ENCODE results near the gene CAMTA1. TPM values are rescaled to one million over a fixed set of nuclear protein-coding genes. Genes with fewer than 3 reads are reported as not detected.
A peak's percentile ranks its signal among the peaks of the same experiment; 100 is the strongest.
"Not testable (repeated sequence)": the region's sequence is repeated elsewhere in the genome, so short reads cannot be mapped to it uniquely, and the experiment has no call there.

The CAMTA1 gene
- polyA plus RNA-seq, 1 donor from 2014 or later, result 79.0 TPM

DNA sequence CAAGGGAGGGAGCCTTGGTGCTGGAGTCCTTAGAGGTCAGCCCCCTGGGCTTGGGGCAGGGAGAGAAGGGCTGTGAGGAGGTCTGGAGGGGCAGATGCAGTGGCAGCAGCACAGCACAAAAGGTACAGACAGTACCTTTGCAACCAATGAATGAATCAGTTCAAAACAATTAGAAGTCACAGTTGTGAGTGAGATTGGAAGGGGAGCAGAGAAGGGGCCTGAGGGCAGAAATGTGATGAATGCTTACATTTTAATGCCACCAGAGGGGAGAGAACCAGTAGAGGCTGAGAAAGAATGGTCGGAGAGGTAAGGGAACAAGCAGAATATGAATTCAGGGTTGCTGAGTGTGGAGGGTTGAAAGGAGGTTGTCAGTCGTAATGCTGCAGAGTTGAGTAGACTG lies 24.2 kb downstream of the CAMTA1 start:
- no peaks in the 10 kb centered on the region for H3K36me3 Mint-ChIP-seq
- no peaks in the 10 kb centered on the region for H3K27me3 Mint-ChIP-seq
- peaks cover 15 to 26% (median 18%) of the 10 kb centered on the region in 3 donors for H3K4me1 Mint-ChIP-seq
- no peak overlapping the region for H3K4me3 Mint-ChIP-seq
- H3K27ac Mint-ChIP-seq, result no peak overlapping the region
- H3K9me3 Mint-ChIP-seq, result no peaks in the 10 kb centered on the region

DNA sequence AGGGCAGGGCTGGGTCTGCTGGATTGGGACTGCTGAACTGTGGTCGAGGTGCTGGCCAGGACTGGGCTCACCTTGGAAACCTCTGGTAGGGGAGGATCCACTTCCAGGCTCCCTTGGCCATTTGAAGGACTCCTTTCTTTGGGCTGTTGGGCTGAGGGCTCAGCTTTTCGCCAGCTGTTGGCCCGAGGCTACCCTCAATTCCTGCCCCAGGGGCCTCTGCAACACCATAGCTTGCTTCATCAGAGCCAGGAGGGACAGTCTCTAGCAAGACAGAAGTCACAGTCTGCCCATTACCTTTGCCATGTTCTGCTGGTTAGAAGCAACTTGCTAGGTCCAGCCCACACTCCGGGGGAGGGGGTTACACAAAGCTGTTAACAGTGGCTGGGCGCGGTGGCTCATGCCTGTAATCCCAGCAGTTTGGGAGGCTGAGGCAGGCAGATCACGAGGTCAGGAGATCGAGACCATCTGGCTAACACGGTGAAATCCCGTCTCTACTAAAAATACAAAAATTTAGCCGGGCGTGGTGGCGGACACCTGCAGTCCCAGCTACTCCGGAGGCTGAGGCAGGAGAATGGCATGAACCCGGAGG lies 25.0 kb downstream of the CAMTA1 start:
- Mint-ChIP-seq H3K4me1 (peaks cover 10 to 20% (median 10%) of the 10 kb centered on the region in 3 donors), H3K4me3 (peak overlapping the region in 1 of 4 donors; percentile 60)
- H3K27me3 Mint-ChIP-seq, H3K27ac Mint-ChIP-seq, H3K9me3 Mint-ChIP-seq, H3K36me3 Mint-ChIP-seq: not testable (repeated sequence)

DNA sequence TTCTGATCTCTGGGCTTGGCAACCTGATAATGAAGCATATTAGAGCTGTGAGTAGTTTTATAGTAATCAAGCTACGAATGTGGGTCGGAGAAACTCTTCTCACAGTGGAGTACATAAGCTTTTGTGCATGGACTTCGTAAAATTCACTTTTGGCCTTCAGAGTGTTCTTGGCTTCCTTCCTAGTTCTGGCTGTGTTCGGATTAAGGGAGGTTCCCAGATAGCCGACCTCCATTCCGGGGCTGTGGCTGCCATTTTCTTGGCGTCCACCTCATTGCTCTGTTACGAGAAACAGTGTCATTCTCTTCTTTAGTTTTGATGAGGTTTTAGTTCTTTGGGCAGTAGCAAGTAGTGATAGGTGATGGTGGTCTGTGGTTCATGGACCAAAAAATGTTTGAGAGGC lies 26.3 kb downstream of the CAMTA1 start:
- H3K4me1 Mint-ChIP-seq, result peaks cover under 1 to 16% (median 1%) of the 10 kb centered on the region in 3 donors
- H3K27ac Mint-ChIP-seq, result peak overlapping the region in 1 of 3 donors; percentile 32
- H3K9me3 Mint-ChIP-seq, result no peaks in the 10 kb centered on the region
- no peaks in the 10 kb centered on the region for H3K36me3 Mint-ChIP-seq
- no peak overlapping the region for H3K4me3 Mint-ChIP-seq
- H3K27me3 Mint-ChIP-seq, result no peaks in the 10 kb centered on the region

DNA sequence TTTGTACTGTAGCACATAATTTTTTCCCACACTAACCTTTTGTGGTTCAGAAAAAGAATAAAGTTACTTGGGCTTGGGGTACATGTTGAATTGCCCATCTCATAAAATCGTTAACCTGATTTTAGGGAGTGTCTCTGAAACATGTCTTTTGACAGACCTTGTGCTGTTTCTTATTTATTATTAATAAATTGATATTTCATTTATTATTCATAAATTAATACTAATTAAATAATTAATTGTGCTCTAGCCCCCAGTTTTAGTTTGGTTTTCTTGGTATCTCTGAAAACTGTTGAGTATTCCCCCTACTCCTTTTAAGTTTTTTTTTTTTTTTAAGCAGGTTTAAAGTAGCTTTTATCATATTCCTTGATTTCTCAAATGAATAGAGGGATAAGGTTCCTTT lies 27.9 kb downstream of the CAMTA1 start:
- peaks cover 5 to 26% (median 13%) of the 10 kb centered on the region in 3 donors for H3K4me1 Mint-ChIP-seq

DNA sequence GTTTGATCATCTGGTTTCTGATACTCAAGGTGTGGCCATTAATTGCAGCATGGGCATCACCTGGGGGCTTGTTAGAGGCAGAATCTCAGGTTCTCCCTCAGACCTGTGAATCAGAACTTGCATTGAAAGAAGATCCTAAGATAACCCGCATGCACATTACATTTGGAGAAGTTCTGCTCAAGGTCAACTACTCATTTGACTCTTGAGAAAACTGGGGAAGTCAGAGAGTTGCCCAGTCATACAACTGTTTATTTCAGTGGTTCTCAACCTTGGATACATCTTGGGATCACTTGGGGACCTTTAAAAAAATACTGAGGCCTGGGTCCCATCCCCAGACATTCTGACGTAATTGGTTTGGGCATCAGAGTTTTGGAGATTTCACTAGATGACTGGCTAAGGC lies 30.5 kb downstream of the CAMTA1 start:
- Mint-ChIP-seq H3K9me3 (no peaks in the 10 kb centered on the region), H3K4me1 (peaks cover 12 to 43% (median 29%) of the 10 kb centered on the region in 3 donors), H3K27me3 (no peaks in the 10 kb centered on the region), H3K4me3 (no peak overlapping the region), H3K27ac (no peak overlapping the region), H3K36me3 (peaks cover 7% of the 10 kb centered on the region)

More for the DNA sequence above, 27.9 kb downstream of the CAMTA1 start:
- no peaks in the 10 kb centered on the region for H3K9me3 Mint-ChIP-seq
- no peaks in the 10 kb centered on the region for H3K27me3 Mint-ChIP-seq
- peaks cover 5% of the 10 kb centered on the region for H3K36me3 Mint-ChIP-seq
- no peak overlapping the region for H3K27ac Mint-ChIP-seq
- H3K4me3 Mint-ChIP-seq, result no peak overlapping the region

DNA sequence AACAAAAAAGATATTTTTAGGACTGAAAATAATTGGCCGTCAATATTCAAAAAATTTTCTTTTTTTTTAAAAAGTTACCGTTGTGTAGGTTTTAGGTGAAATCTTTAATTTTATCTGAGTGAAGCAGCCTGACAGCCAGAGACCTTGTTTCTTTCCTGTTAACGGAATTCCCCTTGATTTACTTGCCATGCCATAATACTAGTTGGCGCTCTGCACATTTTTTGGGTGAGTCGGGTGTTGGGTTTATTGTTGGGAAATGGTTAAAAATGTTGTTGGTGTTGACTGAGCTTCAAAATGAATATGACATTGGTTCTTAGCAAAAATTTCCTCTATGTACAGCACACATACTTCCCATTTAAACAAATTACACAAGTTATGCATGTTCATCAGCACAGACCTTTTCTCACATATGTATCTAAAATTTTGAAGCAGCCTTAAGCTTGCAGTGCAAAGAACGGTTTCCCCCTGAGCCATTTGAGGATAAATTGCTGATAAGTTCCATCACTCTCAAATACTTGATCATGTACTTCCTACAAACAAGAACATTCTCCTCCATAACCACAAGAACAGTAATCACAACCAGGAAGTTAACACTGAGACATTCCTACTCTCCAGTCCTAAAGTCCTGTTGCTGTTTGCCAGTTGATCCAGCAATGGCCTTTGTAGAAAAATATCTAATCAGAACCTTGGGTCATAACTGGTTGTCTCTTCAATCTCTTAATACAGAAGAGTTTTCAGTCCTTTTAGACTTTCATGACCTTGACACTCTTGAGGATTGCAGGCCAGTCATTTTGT lies 34.2 kb downstream of the CAMTA1 start:
- Mint-ChIP-seq H3K27ac (no peak overlapping the region), H3K9me3 (no peaks in the 10 kb centered on the region), H3K27me3 (no peaks in the 10 kb centered on the region), H3K36me3 (peaks cover 7% of the 10 kb centered on the region), H3K4me3 (peak overlapping the region in 2 of 4 donors; percentile 5 to 53), H3K4me1 (peaks cover 16 to 56% (median 49%) of the 10 kb centered on the region in 3 donors)

DNA sequence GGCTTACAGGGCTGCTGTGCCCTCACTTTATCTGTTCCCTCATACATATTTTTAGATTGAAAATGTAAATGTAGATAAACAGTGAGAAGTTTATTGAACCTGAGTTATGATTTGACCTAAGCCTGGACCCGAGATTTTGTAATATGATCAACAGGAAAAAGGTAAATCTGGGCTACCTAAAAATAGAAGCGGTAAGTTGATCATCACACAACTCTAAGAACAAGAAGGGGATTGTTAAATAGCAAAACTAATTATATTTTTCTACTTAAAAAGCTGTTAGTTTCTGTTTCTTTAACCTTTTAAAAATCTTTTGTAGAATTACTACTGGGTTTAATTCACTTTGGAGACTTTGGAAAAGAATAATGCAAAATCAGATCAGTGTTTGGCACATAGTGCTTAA lies 35.6 kb downstream of the CAMTA1 start:
- Mint-ChIP-seq H3K4me3 (peak overlapping the region in 1 of 4 donors; percentile 49), H3K36me3 (peaks cover 7% of the 10 kb centered on the region), H3K4me1 (peaks cover 15 to 55% (median 49%) of the 10 kb centered on the region in 3 donors), H3K27me3 (no peaks in the 10 kb centered on the region), H3K9me3 (no peaks in the 10 kb centered on the region), H3K27ac (no peak overlapping the region)

DNA sequence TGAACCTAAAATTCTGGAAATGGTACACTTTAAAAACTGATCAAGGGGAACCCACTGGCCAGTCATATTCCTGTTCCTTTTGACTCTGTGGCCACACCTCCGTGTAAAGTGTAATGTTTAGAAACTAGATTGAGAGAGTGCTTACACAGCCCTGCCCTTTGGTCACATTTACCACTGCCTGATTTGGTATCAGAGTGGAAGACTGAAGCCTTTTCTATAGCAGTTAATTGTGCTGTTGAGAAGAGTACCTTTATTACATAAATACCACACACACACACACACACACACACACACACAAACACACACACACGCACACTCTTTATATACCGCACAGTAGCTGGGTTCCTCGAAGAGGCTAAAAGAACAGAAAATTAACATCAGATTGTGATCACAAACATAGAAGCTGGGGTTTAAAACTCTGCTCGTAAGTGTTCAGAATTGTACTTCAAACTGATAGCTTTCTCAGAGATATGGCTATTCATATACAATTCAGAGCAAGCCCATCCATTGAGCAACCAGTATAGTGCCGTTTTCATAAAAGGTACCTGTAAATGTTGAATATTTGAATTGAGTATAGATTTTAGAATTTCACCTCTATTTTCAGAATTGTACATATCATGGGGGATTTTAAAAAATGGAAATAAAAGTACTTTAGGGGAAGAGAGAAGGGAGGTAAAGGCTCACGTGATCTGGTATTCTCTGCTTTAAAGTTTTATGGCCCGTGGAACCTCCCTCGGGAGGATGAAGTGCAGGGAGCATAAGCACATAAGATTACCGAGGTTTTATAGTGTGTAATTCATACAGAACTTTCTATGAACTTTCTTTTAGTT lies 37.5 kb downstream of the CAMTA1 start:
- peak overlapping the region in 1 of 4 donors; percentile 55 for H3K4me3 Mint-ChIP-seq
- no peaks in the 10 kb centered on the region for H3K27me3 Mint-ChIP-seq
- H3K4me1 Mint-ChIP-seq, result peaks cover 18 to 46% (median 38%) of the 10 kb centered on the region in 3 donors
- H3K9me3 Mint-ChIP-seq, result no peaks in the 10 kb centered on the region
- H3K36me3 Mint-ChIP-seq, result peaks cover 6% of the 10 kb centered on the region
- H3K27ac Mint-ChIP-seq, result peak overlapping the region in 1 of 3 donors; percentile 45

DNA sequence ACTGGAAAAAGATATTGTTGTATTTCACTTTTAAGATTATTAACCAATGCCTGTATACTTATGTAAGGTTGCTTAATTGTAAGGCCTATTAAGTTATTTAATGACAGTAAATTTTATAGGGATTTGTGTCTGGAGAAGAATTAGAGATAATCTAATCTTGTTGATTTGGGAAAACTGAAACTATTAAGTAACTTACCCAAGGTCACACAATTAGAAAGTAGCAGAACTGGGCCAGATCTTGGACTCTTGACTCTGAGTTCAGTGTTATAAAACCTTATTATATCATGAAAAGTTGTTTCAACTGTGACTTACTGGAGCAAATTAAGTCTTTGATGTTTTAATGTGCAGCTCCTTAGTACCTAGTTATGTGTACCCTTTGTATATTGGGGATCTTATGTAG lies 38.5 kb downstream of the CAMTA1 start:
- H3K9me3 Mint-ChIP-seq, result no peaks in the 10 kb centered on the region
- no peak overlapping the region for H3K4me3 Mint-ChIP-seq
- H3K36me3 Mint-ChIP-seq, result peaks cover 6% of the 10 kb centered on the region
- peak overlapping the region in 2 of 3 donors; percentile 5 to 25 for H3K27ac Mint-ChIP-seq
- H3K27me3 Mint-ChIP-seq, result no peaks in the 10 kb centered on the region
- peaks cover 18 to 43% (median 36%) of the 10 kb centered on the region in 3 donors for H3K4me1 Mint-ChIP-seq

DNA sequence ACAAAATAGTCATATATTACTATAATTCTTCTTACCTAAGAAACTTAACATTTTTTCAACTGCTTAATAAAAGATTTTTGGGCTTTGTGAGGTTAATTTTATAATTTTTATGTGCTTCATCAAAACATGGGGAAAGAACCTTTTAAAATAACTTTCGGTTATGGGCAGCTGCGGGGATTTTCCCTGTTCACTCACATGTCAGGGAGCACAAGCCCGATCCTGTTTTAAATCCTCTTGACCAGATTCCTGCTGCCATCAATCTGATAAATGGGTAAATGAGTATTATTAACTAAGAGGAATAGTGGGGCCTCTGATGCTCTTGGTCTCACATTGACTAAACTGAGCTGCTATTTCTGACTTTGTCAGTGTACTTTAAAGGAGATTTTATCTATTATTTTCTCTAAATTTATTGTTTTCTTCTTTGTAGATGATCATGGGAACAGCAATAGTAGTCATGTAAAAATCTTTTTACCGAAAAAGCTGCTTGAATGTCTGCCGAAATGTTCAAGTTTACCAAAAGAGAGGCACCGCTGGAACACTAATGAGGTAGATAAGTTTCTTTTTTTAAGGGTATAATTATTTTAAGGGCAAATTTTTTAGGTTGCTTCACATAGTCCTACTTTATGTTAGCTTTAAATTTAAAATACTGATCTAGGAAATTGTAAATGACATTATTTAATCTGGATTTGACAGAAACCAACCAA lies 39.6 kb downstream of the CAMTA1 start:
- no peak overlapping the region for H3K4me3 Mint-ChIP-seq
- no peak overlapping the region for H3K27ac Mint-ChIP-seq
- peaks cover 6% of the 10 kb centered on the region for H3K36me3 Mint-ChIP-seq
- no peaks in the 10 kb centered on the region for H3K9me3 Mint-ChIP-seq
- H3K27me3 Mint-ChIP-seq, result no peaks in the 10 kb centered on the region
- H3K4me1 Mint-ChIP-seq, result peaks cover 15 to 36% (median 29%) of the 10 kb centered on the region in 3 donors

DNA sequence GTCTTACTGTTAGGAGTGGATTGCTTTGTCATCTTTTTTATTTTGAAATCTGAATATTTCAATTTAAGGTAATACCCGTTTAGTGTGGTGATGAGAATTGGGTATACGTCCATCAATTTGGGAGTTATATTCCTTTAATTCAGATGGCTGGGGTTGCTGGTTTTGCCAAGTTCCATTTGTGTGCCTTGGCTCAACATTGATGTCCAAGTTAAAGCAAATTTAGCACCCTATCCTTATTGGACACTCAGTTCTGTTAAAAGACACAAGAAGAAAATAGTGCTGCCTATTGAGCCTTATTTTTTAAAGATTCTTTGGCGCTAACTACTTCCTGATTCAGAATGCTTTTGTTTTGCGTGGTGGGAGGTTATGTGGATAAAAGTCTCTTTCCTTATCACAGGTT lies 40.6 kb downstream of the CAMTA1 start:
- Mint-ChIP-seq H3K27me3 (no peaks in the 10 kb centered on the region), H3K4me3 (no peak overlapping the region), H3K4me1 (peaks cover 11 to 26% (median 19%) of the 10 kb centered on the region in 3 donors), H3K9me3 (no peaks in the 10 kb centered on the region), H3K36me3 (peaks cover 4% of the 10 kb centered on the region), H3K27ac (no peak overlapping the region)

DNA sequence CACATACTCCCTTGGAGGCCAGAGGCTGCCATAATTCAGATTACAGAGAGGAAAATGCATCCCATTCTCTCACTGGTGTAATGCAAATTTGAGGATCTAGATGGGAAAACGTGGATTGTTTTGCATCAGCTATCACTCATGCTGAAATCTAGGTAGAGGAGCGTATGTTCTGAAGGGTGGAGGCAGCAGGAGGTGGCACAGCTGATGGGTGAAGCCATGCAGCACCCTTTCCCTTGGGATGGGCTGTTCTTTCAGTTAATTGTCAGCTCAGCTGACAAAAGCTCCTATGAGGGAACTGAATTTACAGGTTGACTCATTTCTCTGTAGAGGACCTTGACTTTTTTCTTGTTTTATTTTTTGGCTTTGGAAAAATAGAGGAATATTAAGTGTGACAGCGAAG lies 41.8 kb downstream of the CAMTA1 start:
- no peak overlapping the region for H3K4me3 Mint-ChIP-seq
- peaks cover 6 to 20% (median 19%) of the 10 kb centered on the region in 3 donors for H3K4me1 Mint-ChIP-seq
- peaks cover 4% of the 10 kb centered on the region for H3K36me3 Mint-ChIP-seq
- H3K27ac Mint-ChIP-seq, result no peak overlapping the region
- no peaks in the 10 kb centered on the region for H3K9me3 Mint-ChIP-seq
- H3K27me3 Mint-ChIP-seq, result no peaks in the 10 kb centered on the region

DNA sequence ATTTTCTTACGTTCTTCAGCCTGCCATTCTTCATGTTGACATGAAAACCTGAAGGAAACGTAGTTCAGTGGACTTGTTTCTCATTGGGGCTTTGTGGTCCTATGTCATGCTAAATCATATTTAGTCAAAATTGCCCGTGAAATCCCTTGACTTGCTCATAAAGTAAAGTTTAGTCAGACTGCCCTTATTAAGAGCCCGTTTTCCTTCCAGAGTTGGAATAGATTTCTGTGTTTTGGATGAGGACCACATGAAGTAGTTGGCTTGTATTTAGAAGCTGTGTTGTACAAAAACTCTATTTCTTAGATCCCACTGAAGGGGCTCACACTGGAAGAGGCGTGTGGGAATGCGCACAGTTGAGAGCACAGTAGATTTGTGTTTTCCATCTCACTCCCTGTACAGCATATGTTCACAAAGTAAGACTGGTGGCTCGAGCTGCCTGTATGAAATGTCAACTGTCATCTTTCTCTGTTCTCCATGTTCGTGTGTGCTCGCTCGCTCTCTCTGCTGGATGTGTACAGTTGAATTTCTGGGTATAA lies 42.4 kb downstream of the CAMTA1 start:
- Mint-ChIP-seq H3K4me3 (no peak overlapping the region), H3K27ac (no peak overlapping the region)

DNA sequence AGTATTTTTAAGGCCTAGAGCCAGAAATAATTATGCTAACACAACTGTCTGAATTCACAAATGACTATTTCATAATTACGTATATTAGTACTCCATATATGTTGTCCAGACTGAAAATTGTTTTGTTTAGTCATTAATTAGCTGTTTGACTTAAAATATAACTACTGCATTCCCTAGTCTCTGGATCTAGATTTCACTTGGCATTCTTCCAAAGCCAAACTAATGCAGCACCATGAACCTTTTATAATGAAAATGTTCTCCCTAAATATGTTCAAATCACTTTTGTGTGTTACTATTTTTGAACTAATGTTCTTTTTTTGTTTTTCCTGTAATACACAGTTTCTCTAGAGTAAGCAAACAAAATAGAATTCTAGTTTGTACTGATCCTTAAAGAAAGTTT lies 46.1 kb downstream of the CAMTA1 start:
- Mint-ChIP-seq H3K9me3 (no peaks in the 10 kb centered on the region), H3K27ac (no peak overlapping the region), H3K4me3 (no peak overlapping the region), H3K27me3 (no peaks in the 10 kb centered on the region), H3K4me1 (peaks cover 8 to 9% (median 8%) of the 10 kb centered on the region in 3 donors), H3K36me3 (peaks cover 7% of the 10 kb centered on the region)

More for the DNA sequence above, 42.4 kb downstream of the CAMTA1 start:
- Mint-ChIP-seq H3K4me1 (peaks cover 6 to 17% (median 14%) of the 10 kb centered on the region in 3 donors), H3K36me3 (peaks cover 7% of the 10 kb centered on the region), H3K9me3 (no peaks in the 10 kb centered on the region), H3K27me3 (no peaks in the 10 kb centered on the region)
